Left renal cortex interstitium (tissue), 4 donors: Measurements from ENCODE around the gene HSPG2. TPM values are rescaled to one million over a fixed set of nuclear protein-coding genes. Genes with fewer than 3 reads are reported as not detected.
"Not testable (repeated sequence)": the region's sequence is repeated elsewhere in the genome, so short reads cannot be mapped to it uniquely, and the experiment has no call there.

Source experiments
- DNase-seq, 4 donors: peaks; one replicate each; pipeline ENCODE4 v3.0.0-alpha.2; 2013; ENCODE audit warnings: low read depth in 4 of 4, low spot score in 2 of 4, missing footprints in 1 of 4
- polyA plus RNA-seq, 4 donors: library from polyadenylated mRNA; unstranded; fragments of 120-200 nt; gene quantifications; one replicate each; pipeline ENCODE4 v1.2.1, GENCODE V29; 2013; ENCODE audit not compliant: insufficient read length in 4 of 4

The HSPG2 gene
- polyA plus RNA-seq, 4 donors: 114 to 185 (median 161) TPM

DNA sequence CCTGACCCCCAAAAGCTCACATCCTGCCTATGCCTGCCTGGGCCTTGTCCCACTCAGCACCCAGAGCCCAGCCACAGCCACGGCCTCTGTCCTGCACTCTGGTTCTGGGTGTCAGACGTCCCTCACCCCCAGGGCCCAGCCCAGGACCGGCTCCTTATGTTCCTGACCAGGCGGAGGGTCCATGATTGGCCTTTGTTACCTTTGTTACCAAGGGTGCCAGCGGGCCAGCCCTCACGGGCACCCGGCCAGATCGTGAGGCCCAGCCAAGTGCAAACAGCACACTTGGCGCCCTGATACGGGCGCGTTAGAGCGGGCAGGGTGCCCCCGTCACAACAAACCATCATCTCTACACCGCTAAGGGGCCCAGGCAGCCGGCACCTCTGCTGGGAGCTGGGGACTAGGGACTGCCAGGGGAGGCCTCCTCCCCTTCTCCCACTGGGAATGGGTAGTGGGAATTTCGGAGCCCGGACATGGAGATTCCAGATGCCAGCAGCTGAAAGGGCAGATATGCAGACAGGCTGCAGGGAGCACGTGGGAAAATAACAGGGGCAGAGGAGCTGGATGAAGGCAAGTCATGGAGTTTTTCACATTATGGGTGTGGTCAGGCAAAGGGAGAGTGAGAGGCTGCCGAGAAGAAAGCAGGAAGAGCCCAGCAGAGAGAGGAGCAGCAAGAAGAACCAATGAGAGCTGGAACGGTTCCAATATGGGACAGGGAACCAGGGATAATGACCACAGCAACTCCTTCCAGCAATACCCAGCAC lies 22.1 kb downstream of the HSPG2 start:
- no peak for DNase-seq

- no peak for DNase-seq
Measured at GRCh38 chr1:21914450-21914849, 22.7 kb downstream of the HSPG2 start.

- DNase-seq: no peak
Measured at GRCh38 chr1:21913763-21914162, 23.3 kb downstream of the HSPG2 start.

- DNase-seq: no peak
Measured at GRCh38 chr1:21913258-21913657, 23.9 kb downstream of the HSPG2 start.

- DNase-seq: no peak
Measured at GRCh38 chr1:21912038-21912758, 24.9 kb downstream of the HSPG2 start.

GRCh38 chr1:21911205-21912001 lies 25.7 kb downstream of the HSPG2 start:
- no peak for DNase-seq

GRCh38 chr1:21910558-21911204 lies 26.4 kb downstream of the HSPG2 start:
- no peak for DNase-seq

- DNase-seq: no peak
Measured at GRCh38 chr1:21909787-21910503, 27.2 kb downstream of the HSPG2 start.

DNA sequence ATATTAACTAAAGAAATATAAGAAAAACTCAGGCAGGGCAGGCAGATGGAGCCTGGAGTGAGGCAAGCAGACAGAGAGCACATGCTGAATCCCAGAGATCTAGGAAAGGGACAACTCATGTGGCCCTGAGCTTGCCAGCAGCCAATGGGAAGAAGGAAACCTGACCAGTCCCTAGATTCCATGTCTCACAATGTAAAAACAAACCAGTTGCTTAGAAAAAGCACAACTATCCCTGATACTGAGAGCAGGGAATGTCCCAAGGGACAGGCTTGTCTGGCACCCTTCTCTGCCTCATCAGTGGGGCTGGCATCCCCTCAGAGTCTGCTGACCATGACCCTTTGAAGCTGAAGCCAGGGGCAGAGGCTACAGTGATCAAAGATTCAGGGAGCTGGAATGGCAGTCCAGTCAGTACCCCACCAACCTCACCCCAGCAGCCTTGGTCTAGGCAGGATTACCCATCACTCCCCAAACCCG lies 27.8 kb downstream of the HSPG2 start:
- DNase-seq: no peak

- not testable (repeated sequence) for DNase-seq
Measured at GRCh38 chr1:21907737-21908534, 29.2 kb downstream of the HSPG2 start.

GRCh38 chr1:21907079-21907418 lies 30.1 kb downstream of the HSPG2 start:
- DNase-seq: no peak

DNA sequence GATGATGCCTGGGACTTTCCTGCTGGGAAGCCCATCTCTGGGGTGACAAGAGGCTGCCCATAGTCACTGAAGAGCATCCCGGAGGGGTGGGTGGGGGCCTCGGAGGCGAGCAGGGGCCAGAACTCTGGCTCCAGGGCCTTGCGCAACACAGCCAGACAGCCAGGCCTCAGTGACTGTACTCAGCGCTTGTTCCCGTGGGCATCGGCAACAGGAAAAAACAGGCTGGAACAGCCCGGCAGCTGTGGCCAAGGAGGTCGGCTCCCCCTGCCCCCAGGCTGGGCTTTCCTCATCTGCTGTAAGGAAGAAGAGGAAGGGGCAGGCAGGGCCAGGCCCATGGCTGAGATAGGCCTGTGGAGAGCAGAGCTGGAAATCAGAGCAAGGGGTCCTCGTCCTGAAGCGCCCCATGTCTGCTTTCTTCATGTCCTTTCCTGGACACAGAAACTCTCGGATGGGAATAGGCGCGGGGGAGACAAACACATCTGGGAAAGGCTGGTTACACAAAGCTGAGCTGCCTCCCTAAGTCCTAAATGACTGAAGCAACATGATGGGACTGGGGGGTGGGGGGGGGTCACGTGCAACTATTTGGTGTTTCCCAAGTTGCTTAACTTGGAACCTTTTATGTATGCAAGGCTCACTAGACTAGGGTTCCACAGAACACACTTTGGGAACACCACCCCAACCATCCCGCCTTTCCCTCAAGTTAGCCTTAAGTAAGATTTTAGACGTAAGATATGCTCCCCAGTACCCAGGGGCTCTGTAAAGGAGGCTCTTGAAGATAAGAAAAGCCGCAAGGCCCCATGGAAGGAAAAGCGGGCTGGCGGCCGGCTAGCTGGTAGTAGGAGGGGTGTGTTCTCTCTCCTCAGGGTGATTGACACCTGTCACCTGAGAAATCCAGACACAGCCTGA lies 30.7 kb downstream of the HSPG2 start:
- no peak for DNase-seq

GRCh38 chr1:21904704-21905520 lies 32.2 kb downstream of the HSPG2 start:
- DNase-seq: no peak

GRCh38 chr1:21904454-21904703 lies 32.7 kb downstream of the HSPG2 start:
- no peak for DNase-seq

- DNase-seq: no peak
Measured at GRCh38 chr1:21903638-21904453, 33.3 kb downstream of the HSPG2 start.

DNA sequence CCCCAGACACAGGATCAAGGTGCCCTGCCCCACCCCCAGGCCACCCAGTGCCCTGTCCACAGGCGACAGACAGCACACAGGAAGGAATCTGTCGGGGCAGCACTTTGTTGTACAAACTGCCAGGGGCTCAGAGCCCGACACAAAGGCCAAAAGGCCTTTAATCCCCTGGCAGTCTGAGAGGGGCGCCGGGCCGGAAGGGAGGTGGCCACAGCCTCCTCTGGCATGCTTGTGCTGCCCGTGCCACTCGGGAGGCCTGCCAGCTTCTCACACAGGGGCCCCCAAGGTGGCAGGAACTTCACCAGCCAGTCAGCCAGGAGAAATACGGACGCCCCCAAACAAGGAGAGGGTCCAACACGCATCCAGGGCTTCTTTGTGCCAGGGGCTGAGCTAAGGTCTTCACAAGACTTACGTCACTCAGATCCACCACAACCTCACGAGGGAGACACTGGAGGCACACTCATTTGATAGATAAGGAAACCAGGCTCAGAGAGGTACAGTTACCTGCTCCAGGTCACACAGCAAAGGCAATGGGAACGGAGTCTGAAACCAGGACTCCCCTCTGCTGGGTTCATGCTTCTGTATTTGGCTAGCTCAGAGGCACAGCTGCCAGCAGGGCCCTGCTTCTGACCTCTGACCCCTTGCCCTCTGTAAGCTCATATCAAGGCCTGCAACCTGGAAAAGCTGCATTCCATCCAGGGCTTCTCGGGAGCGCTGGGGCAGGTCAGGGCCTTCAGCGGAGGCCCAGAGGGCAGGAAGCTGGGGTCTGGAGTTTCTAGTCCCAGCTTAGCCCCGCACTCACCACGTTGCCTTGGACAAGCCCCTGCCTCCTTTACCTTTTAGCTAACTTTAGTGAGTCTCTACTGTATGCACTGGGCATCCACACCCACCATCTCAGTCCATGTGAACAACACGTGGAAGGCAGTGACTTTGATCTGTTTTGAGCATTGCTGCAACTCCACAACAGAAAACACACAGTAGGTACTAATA lies 34.8 kb downstream of the HSPG2 start:
- no peak for DNase-seq
